Activated T-cell treated with anti-CD3 and anti-CD28 coated beads, Interleukin-2, amount 50 U/mL, for 4 hours (primary cell): ENCODE results near the gene GALNT15. TPM values are rescaled to one million over a fixed set of nuclear protein-coding genes. Genes with fewer than 3 reads are reported as not detected.

ENCODE experiments used
- ATAC-seq, 2 donors: fragments of 200-7000 bp; cut with Tn5 transposase; one replicate each; pipeline ENCODE4 v1.10.0; 2021
- DNase-seq: peaks from one replicate; pipeline ENCODE4 v3.0.0-alpha.2; 2020
- H3K27me3 Mint-ChIP-seq: one replicate; pipeline ENCODE4 v1.8.0; 2021; ENCODE audit warnings: low read depth, mixed read lengths
- H3K36me3 Mint-ChIP-seq: one replicate; pipeline ENCODE4 v1.8.0; 2022; ENCODE audit warnings: mixed read lengths; ENCODE audit not compliant: insufficient read depth
- H3K4me1 Mint-ChIP-seq: one replicate; pipeline ENCODE4 v1.8.0; 2021; ENCODE audit warnings: low read depth, mixed read lengths
- H3K4me3 Mint-ChIP-seq: one replicate; pipeline ENCODE4 v1.8.0; 2021; ENCODE audit warnings: mild to moderate bottlenecking, moderate library complexity, mixed read lengths
- H3K9me3 Mint-ChIP-seq: one replicate; pipeline ENCODE4 v1.8.0; 2021; ENCODE audit warnings: mixed read lengths
- total RNA-seq, 3 donors: library from RNA; stranded (reverse); gene quantifications; one replicate each; pipeline ENCODE4 v1.2.1, GENCODE V29; 2021

GALNT15 gene
- total RNA-seq, 3 donors from 2014 or later, result not detected

GRCh38 chr3:16252243-16252978 is 77.9 kb downstream of the GALNT15 start:
- no peak overlapping the region for H3K4me3 Mint-ChIP-seq
- ATAC-seq, result no peak
- no peaks in the 10 kb centered on the region for H3K27me3 Mint-ChIP-seq
- H3K9me3 Mint-ChIP-seq, result no peaks in the 10 kb centered on the region
- H3K36me3 Mint-ChIP-seq, result peaks cover 3% of the 10 kb centered on the region
- H3K4me1 Mint-ChIP-seq, result peaks cover 12% of the 10 kb centered on the region
- DNase-seq, result no peak

GRCh38 chr3:16252988-16253387 is 78.5 kb downstream of the GALNT15 start:
- no peak for DNase-seq
- H3K9me3 Mint-ChIP-seq, result no peaks in the 10 kb centered on the region
- peaks cover 3% of the 10 kb centered on the region for H3K36me3 Mint-ChIP-seq
- H3K27me3 Mint-ChIP-seq, result no peaks in the 10 kb centered on the region
- no peak overlapping the region for H3K4me3 Mint-ChIP-seq
- no peak for ATAC-seq
- peaks cover 10% of the 10 kb centered on the region for H3K4me1 Mint-ChIP-seq

- ATAC-seq, result no peak
- DNase-seq, result no peak
- Mint-ChIP-seq H3K4me3 (no peak overlapping the region), H3K36me3 (peaks cover 3% of the 10 kb centered on the region), H3K9me3 (no peaks in the 10 kb centered on the region), H3K27me3 (no peaks in the 10 kb centered on the region), H3K4me1 (peaks cover 11% of the 10 kb centered on the region)
Measured at GRCh38 chr3:16253601-16254000, 79.1 kb downstream of the GALNT15 start.

GRCh38 chr3:16254916-16255315 is 80.4 kb downstream of the GALNT15 start:
- Mint-ChIP-seq H3K27me3 (no peaks in the 10 kb centered on the region), H3K9me3 (no peaks in the 10 kb centered on the region), H3K4me1 (peaks cover 17% of the 10 kb centered on the region), H3K36me3 (peaks cover 11% of the 10 kb centered on the region), H3K4me3 (no peak overlapping the region)
- ATAC-seq (no peak), DNase-seq (no peak)

DNA sequence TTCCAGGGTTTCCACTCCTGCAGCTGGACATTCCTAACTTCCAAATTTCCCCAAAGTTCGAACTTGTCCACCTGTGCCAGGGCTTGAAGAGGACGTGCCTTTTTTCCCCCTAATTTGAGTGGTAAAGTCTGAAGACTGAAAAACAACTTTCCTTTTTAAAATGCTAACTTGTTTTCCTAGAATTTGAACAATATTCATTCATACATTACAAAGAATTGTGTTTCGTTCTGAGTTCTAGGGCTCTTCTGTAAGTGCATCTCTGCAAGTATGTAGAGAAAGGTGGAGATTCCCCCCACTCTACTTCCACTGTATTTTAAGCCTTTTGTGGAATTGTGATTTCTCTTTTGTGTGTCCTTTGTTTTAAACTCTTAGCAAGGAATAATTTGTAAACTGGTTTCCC is 80.8 kb downstream of the GALNT15 start:
- H3K4me3 Mint-ChIP-seq, result no peak overlapping the region
- H3K27me3 Mint-ChIP-seq, result no peaks in the 10 kb centered on the region
- no peak for DNase-seq
- no peak for ATAC-seq
- peaks cover 14% of the 10 kb centered on the region for H3K36me3 Mint-ChIP-seq
- H3K4me1 Mint-ChIP-seq, result peaks cover 17% of the 10 kb centered on the region
- H3K9me3 Mint-ChIP-seq, result no peaks in the 10 kb centered on the region

- ATAC-seq, result no peak
- no peak overlapping the region for H3K4me3 Mint-ChIP-seq
- peaks cover 17% of the 10 kb centered on the region for H3K4me1 Mint-ChIP-seq
- H3K27me3 Mint-ChIP-seq, result no peaks in the 10 kb centered on the region
- no peak for DNase-seq
- H3K36me3 Mint-ChIP-seq, result peaks cover 14% of the 10 kb centered on the region
- H3K9me3 Mint-ChIP-seq, result no peaks in the 10 kb centered on the region
Measured at GRCh38 chr3:16255726-16256125, 81.2 kb downstream of the GALNT15 start.

GRCh38 chr3:16257309-16257708 is 82.8 kb downstream of the GALNT15 start:
- DNase-seq (no peak), ATAC-seq (no peak)
- peaks cover 14% of the 10 kb centered on the region for H3K36me3 Mint-ChIP-seq
- no peaks in the 10 kb centered on the region for H3K9me3 Mint-ChIP-seq
- no peak overlapping the region for H3K4me3 Mint-ChIP-seq
- peaks cover 17% of the 10 kb centered on the region for H3K4me1 Mint-ChIP-seq
- no peaks in the 10 kb centered on the region for H3K27me3 Mint-ChIP-seq

DNA sequence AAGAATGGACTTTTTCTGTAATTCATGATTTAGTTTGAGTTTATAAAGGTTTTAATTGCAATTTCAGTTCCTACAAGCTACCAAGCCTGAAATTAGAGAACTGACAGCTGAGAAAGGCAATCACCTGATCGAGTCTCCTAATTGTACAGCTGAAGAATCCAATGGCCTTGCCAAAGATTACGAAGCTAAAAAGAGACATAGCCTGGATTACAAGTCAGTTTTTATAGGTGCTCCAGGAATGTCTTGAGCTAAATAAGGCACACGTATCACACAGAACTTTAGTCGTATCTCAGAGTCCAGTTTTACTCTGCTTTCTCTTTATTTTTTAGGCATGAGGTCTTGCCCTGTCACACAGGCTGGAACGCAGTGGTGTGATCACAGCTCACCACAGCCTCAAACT is 83.7 kb downstream of the GALNT15 start:
- no peak for DNase-seq
- Mint-ChIP-seq H3K36me3 (peaks cover 14% of the 10 kb centered on the region), H3K9me3 (no peaks in the 10 kb centered on the region), H3K27me3 (no peaks in the 10 kb centered on the region), H3K4me1 (peaks cover 17% of the 10 kb centered on the region), H3K4me3 (no peak overlapping the region)
- no peak for ATAC-seq

DNA sequence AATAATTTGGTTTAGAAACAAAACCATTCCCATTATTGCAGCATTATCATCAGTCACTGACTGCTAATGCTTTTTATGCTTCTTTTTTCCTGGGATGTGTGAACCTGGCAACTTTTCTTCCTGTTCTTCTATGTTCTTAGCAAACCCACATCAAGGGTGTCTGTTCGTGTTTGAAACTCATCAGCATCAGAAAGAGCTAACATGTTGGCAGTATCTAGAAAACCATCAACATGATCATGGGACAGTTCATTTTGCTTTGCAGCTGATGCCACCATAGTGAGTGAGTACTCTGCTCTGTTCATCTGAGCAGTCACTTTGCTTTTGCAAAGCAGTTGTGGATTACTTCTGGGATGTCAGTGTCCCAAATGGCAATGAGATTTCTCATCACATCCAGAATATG is 84.4 kb downstream of the GALNT15 start:
- Mint-ChIP-seq H3K4me3 (no peak overlapping the region), H3K27me3 (no peaks in the 10 kb centered on the region), H3K36me3 (peaks cover 14% of the 10 kb centered on the region), H3K4me1 (peaks cover 17% of the 10 kb centered on the region), H3K9me3 (no peaks in the 10 kb centered on the region)
- ATAC-seq (no peak), DNase-seq (no peak)

- no peak overlapping the region for H3K4me3 Mint-ChIP-seq
- no peaks in the 10 kb centered on the region for H3K9me3 Mint-ChIP-seq
- ATAC-seq (no peak), DNase-seq (no peak)
- H3K27me3 Mint-ChIP-seq, result no peaks in the 10 kb centered on the region
- H3K36me3 Mint-ChIP-seq, result peaks cover 16% of the 10 kb centered on the region
- H3K4me1 Mint-ChIP-seq, result peaks cover 16% of the 10 kb centered on the region
Measured at GRCh38 chr3:16260046-16260445, 85.6 kb downstream of the GALNT15 start.

DNA sequence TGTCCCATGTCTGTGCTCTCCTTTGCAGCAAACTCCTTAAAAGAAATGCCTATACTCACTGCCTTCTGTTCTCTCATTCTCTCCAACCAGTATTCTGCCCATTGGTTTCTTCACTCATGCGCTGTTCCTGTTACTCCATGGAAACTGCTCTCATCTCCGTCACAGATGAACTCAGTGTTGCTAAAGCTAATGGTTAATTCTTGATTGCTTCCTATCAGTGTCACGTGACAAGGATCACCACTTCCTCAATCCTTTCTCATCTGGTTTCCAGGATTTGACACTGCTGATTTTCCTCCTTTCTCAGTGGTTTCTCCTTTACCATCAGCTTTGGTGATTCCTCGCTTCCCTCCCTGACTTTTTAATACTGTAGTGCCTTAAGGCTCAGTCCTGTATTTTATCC is 87.7 kb downstream of the GALNT15 start:
- DNase-seq (no peak), ATAC-seq (no peak)
- peaks cover 27% of the 10 kb centered on the region for H3K4me1 Mint-ChIP-seq
- no peak overlapping the region for H3K4me3 Mint-ChIP-seq
- H3K27me3 Mint-ChIP-seq, result no peaks in the 10 kb centered on the region
- H3K9me3 Mint-ChIP-seq, result no peaks in the 10 kb centered on the region
- peaks cover 15% of the 10 kb centered on the region for H3K36me3 Mint-ChIP-seq

- DNase-seq (no peak), ATAC-seq (peak; percentile 4)
- H3K4me3 Mint-ChIP-seq, result peak overlapping the region; percentile 92
- no peaks in the 10 kb centered on the region for H3K27me3 Mint-ChIP-seq
- H3K36me3 Mint-ChIP-seq, result peaks cover 11% of the 10 kb centered on the region
- peaks cover 35% of the 10 kb centered on the region for H3K4me1 Mint-ChIP-seq
- H3K9me3 Mint-ChIP-seq, result no peaks in the 10 kb centered on the region
Measured at GRCh38 chr3:16264174-16264707, 89.8 kb downstream of the GALNT15 start.

DNA sequence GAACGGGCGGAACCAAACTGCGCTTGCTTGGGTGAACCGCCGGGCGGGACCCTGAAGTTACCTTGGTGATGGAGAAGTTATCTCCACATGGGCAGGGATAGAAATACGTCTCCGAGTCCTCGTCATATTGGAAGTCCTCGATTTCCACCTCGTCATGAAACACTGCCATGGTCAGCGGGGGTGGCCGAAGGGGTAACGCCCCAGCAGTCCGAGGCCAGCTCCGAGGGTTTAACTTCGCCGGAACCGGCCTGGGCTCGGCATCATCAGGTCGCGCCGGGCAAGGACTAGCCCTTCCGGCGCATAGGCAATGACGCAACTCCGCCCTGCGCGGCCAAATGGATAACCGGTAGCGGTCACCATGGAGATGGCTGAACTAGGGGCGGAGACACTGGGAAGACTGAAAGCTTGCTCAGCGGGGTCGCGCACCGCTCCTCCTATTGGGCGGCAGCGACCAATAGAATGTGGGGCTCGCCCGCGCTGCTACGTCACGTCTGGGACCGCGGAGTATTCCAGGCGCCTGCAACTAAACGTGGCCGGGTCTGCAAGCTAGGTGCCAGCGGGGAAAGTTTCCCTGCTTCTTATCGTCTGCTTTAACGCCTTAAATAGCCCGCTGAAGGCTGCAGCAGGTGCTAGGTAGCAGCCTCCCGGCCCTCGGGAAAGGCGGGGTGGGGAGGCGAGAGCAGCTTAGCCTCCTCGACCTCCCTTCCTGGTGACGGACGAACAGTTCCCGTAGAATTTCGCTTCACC is 90.4 kb downstream of the GALNT15 start, which contains the start of the genes DPH3 and OXNAD1:
TSS of gene DPH3 (minus strand) at position 236 of the 747 bp plus-strand sequence. CDS start at position 169, 67 bp downstream.
TSS of gene OXNAD1 (plus strand) at position 505 of the 747 bp plus-strand sequence. CDS start 5,741 bp downstream, outside the sequence.
- DNase-seq (peak; percentile 99), ATAC-seq (peak; percentile 97 to 98)
- peaks cover 10% of the 10 kb centered on the region for H3K36me3 Mint-ChIP-seq
- H3K4me3 Mint-ChIP-seq, result peak within 1 kb of the TSS; percentile 92
- H3K27me3 Mint-ChIP-seq, result no peaks in the 10 kb centered on the region
- peaks cover 33% of the 10 kb centered on the region for H3K4me1 Mint-ChIP-seq
- no peaks in the 10 kb centered on the region for H3K9me3 Mint-ChIP-seq

GRCh38 chr3:16265455-16265786 is 90.9 kb downstream of the GALNT15 start:
- Mint-ChIP-seq H3K9me3 (no peaks in the 10 kb centered on the region), H3K36me3 (peaks cover 11% of the 10 kb centered on the region)
- ATAC-seq, result no peak

More at GRCh38 chr3:16265455-16265786, 90.9 kb downstream of the GALNT15 start:
- H3K4me3 Mint-ChIP-seq, result peak overlapping the region; percentile 92
- H3K4me1 Mint-ChIP-seq, result peaks cover 33% of the 10 kb centered on the region
- DNase-seq, result no peak
- no peaks in the 10 kb centered on the region for H3K27me3 Mint-ChIP-seq
